ENCODE results near the gene LNP1. TPM values are rescaled to one million over a fixed set of nuclear protein-coding genes. Genes with fewer than 3 reads are reported as not detected.

Gene LNP1
- polyA plus RNA-seq, 2 of the 4 experiments (the other 2 are of a cell fraction) = 1.3 to 2.0 TPM

DNA sequence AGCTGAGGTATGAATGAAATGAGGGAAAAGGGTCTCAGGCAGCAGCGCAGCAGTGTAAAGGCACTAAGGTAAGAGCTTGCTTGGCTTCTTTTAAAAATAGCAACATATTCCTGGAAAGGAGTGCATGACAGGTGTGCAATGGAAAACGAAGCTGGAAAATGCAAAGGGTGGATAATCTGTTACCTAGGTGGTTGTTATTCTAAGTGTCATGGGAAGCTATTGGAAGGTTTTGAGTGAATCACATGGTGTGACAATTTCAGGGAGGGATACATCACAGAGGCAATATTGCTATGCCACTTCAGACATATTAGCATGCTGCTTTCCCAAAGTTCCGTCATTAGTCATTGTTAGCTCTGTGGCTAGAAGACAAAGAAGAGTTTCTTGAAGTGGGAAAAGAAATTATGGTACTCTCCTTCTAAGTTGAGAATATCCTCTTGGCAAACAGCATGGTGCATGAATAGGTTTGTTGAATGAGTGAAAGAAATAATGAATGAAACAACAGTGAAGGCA, 62.4 kb downstream of the LNP1 start:
- ATAC-seq = no peak
- no peak for FAIRE-seq
- CTCF ChIA-PET = interaction anchor here (0.7 to 5.7 kb wide), 38 partner anchors 7 to 1182 kb away, joined by 3 to 130 read pairs (median 4); partner anchors contain the start of genes TMEM45A and TOMM70
- POLR2A ChIA-PET = interaction anchor here (1.1 to 1.6 kb wide), 2 partner anchors 29 to 62 kb away, joined by 4 to 6 read pairs; partner anchors contain the start of genes LNP1, TMEM45A and TOMM70
- Histone ChIP-seq H3K27ac (no peak overlapping the region), H3K4me3 (no peak overlapping the region), H3K9me3 (no peaks in the 10 kb centered on the region), H3K4me1 (no peaks in the 10 kb centered on the region), H3K4me2 (no peak overlapping the region; the same call in 2 of the 3 replicates)
- no peak for TF ChIP-seq GATA3 (IDR thresholded peaks at IDR 0.05; ENCODE audit: borderline replicate concordance)
- no peak for TF ChIP-seq RCOR1 (IDR thresholded peaks at IDR 0.05; ENCODE audit: low read depth, low read length)
- no peak for TF ChIP-seq PHF8 (IDR thresholded peaks at IDR 0.05; ENCODE audit: borderline replicate concordance, low read depth)
- TF ChIP-seq EP300 (IDR thresholded peaks at IDR 0.05) = no peak
- no peak for DNase-seq (ENCODE audit: low read depth in 1 of 2, low spot score in 1 of 2)
- 59% methylated on average over 3 of the region's 3 CpGs for WGBS (ENCODE audit: missing lambda C conversion rate)

GRCh38 chr3:100465892-100466777, 64.8 kb downstream of the LNP1 start:
- CTCF ChIA-PET = interaction anchor here (1.0 to 2.4 kb wide), 5 partner anchors 114 to 730 kb away, joined by 3 to 24 read pairs (median 5); no protein-coding TSS in a partner anchor
- no peak for FAIRE-seq
- DNase-seq (ENCODE audit: low read depth in 1 of 2, low spot score in 1 of 2) = no peak
- no peaks in the 10 kb centered on the region for H3K9me3 ChIP-seq
- no peak overlapping the region for H3K27ac ChIP-seq
- H3K4me2 ChIP-seq = no peak overlapping the region
- 59% methylated on average over 3 of the region's 3 CpGs for WGBS (ENCODE audit: missing lambda C conversion rate)
- H3K4me3 ChIP-seq = no peak overlapping the region
- no peak for ATAC-seq
- H3K4me1 ChIP-seq = no peaks in the 10 kb centered on the region
- POLR2A ChIA-PET = no interaction called here
- TF ChIP-seq, protein P1, sequence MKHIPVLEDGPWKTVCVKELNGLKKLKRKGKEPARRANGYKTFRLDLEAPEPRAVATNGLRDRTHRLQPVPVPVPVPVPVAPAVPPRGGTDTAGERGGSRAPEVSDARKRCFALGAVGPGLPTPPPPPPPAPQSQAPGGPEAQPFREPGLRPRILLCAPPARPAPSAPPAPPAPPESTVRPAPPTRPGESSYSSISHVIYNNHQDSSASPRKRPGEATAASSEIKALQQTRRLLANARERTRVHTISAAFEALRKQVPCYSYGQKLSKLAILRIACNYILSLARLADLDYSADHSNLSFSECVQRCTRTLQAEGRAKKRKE (CRISPR knock-in tag; IDR thresholded peaks at IDR 0.05; ENCODE audit: low read depth) = no peak

DNA sequence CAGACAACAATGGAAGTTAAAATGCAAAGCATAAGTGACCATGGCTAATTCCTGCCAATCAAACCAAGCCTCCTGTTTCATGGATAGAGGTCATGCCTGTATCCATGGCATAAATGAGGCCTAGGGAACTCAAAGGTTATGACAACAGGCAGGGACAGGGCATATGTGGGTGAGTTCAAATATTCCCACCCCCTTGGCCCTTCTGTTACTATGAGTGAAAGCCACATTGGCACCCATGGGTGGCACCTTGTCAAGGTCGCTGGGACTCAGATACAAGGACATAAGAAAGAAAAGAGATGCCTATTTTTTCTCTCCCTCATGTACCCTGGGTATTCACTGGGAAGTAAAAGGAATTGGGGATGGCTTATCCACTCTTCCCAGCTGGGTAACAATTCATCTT, 65.8 kb downstream of the LNP1 start:
- FAIRE-seq (no peak), ATAC-seq (no peak), DNase-seq (ENCODE audit: low read depth in 1 of 2, low spot score in 1 of 2) (no peak)
- Histone ChIP-seq H3K4me3 (no peak overlapping the region), H3K4me2 (no peak overlapping the region), H3K9me3 (no peaks in the 10 kb centered on the region), H3K27ac (no peak overlapping the region), H3K4me1 (no peaks in the 10 kb centered on the region)
- ChIA-PET CTCF (interaction anchor here (0.6 to 2.4 kb wide), 4 partner anchors 69 to 151 kb away, joined by 3 to 24 read pairs (median 4); no protein-coding TSS in a partner anchor), POLR2A (no interaction called here)
- 27% methylated on average over 1 of the region's 1 CpG for WGBS (ENCODE audit: missing lambda C conversion rate)
- TF ChIP-seq, protein P2, sequence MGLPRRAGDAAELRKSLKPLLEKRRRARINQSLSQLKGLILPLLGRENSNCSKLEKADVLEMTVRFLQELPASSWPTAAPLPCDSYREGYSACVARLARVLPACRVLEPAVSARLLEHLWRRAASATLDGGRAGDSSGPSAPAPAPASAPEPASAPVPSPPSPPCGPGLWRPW (IDR thresholded peaks at IDR 0.05) = no peak
- TF ChIP-seq, protein P3, sequence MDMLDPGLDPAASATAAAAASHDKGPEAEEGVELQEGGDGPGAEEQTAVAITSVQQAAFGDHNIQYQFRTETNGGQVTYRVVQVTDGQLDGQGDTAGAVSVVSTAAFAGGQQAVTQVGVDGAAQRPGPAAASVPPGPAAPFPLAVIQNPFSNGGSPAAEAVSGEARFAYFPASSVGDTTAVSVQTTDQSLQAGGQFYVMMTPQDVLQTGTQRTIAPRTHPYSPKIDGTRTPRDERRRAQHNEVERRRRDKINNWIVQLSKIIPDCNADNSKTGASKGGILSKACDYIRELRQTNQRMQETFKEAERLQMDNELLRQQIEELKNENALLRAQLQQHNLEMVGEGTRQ (IDR thresholded peaks at IDR 0.05) = no peak
- no peak for TF ChIP-seq JUNB (IDR thresholded peaks at IDR 0.05)
- no peak for TF ChIP-seq E2F6 (IDR thresholded peaks at IDR 0.05; ENCODE audit: borderline replicate concordance, low read depth)
- no peak for TF ChIP-seq HDAC2 (IDR thresholded peaks at IDR 0.05)
- TF ChIP-seq RARB (CRISPR knock-in tag; IDR thresholded peaks at IDR 0.05) = no peak
- no peak for TF ChIP-seq GATA3 (IDR thresholded peaks at IDR 0.05; ENCODE audit: borderline replicate concordance)
- TF ChIP-seq NPAS2 (CRISPR knock-in tag; IDR thresholded peaks at IDR 0.05; ENCODE audit: borderline replicate concordance) = no peak
- TF ChIP-seq CEBPB (IDR thresholded peaks at IDR 0.05) = no peak
- TF ChIP-seq, protein P4, sequence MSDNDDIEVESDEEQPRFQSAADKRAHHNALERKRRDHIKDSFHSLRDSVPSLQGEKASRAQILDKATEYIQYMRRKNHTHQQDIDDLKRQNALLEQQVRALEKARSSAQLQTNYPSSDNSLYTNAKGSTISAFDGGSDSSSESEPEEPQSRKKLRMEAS (IDR thresholded peaks at IDR 0.05) = no peak
- TF ChIP-seq, protein P5, sequence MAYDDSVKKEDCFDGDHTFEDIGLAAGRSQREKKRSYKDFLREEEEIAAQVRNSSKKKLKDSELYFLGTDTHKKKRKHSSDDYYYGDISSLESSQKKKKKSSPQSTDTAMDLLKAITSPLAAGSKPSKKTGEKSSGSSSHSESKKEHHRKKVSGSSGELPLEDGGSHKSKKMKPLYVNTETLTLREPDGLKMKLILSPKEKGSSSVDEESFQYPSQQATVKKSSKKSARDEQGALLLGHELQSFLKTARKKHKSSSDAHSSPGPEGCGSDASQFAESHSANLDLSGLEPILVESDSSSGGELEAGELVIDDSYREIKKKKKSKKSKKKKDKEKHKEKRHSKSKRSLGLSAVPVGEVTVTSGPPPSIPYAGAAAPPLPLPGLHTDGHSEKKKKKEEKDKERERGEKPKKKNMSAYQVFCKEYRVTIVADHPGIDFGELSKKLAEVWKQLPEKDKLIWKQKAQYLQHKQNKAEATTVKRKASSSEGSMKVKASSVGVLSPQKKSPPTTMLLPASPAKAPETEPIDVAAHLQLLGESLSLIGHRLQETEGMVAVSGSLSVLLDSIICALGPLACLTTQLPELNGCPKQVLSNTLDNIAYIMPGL (CRISPR knock-in tag; IDR thresholded peaks at IDR 0.05; ENCODE audit: borderline replicate concordance) = no peak
- no peak for TF ChIP-seq POLR2AphosphoS2 (conservative IDR thresholded peaks at IDR 0.05; ENCODE audit: low read length)
- no peak for TF ChIP-seq EHF (CRISPR knock-in tag; IDR thresholded peaks at IDR 0.05)
- TF ChIP-seq CHD4 (IDR thresholded peaks at IDR 0.05; ENCODE audit: borderline replicate concordance) = no peak
- no peak for TF ChIP-seq NFE2L2 (conservative IDR thresholded peaks at IDR 0.05; ENCODE audit: low read length)
- no peak for TF ChIP-seq CTCF (IDR thresholded peaks at IDR 0.05)
- no peak for TF ChIP-seq TP53 (CRISPR knock-in tag; IDR thresholded peaks at IDR 0.05)
